Activated CD8-positive, alpha-beta memory T cell treated with anti-CD3 and anti-CD28 coated beads, Interleukin-2, amount 50 U/mL, for 1 hour (primary cell): Measurements from ENCODE around the gene KLK13.

ENCODE experiments used
- DNase-seq: peaks from one replicate; pipeline ENCODE4 v3.0.0-alpha.2; 2020; ENCODE audit errors: extremely low read depth

KLK13 gene

GRCh38 chr19:51060973-51061372, 3.9 kb downstream of the KLK13 start:
- no peak for DNase-seq

- DNase-seq: no peak
These were observed 4.6 kb downstream of the KLK13 start for GRCh38 chr19:51060336-51060735.

DNA sequence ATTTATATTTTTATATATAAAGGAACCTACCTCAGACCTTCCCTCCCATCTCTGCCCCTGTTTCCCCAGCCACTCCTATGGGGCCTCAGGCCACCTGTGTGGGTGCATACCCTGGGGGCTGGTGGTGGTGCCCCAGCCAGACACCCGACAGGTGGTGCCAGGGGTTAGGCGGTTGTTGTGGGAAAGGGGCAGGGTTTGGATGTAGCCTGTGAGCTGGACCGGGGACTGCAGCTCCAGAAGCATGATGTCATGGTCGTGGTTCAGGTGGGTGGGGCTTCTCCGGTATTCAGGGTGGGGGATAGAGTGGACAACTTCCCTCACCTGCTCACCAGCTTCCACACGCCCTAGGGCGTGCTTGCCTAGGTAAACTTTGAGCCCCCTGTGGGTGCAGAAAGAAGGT, 5.2 kb downstream of the KLK13 start:
- no peak for DNase-seq

DNA sequence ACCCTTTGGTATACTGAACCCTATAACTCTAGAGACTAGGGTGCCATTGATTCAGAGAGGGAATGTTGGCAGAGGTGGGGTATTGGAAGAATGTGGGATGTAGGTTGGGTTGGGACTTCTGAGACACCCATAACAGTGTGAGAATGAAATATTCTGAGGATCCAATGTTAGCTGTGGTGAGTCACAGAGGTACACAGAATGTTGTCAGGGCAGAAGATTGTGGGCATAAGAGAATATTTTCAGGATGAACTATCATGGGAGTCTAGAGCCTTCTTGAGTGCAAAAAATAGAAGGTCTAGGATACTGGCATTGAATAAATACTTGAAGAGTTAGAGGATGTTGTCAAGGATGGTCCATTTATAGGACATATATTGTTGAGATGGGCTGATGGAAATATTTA, 9.0 kb downstream of the KLK13 start:
- DNase-seq: no peak

GRCh38 chr19:51047031-51047335, 17.9 kb downstream of the KLK13 start:
- no peak for DNase-seq

DNA sequence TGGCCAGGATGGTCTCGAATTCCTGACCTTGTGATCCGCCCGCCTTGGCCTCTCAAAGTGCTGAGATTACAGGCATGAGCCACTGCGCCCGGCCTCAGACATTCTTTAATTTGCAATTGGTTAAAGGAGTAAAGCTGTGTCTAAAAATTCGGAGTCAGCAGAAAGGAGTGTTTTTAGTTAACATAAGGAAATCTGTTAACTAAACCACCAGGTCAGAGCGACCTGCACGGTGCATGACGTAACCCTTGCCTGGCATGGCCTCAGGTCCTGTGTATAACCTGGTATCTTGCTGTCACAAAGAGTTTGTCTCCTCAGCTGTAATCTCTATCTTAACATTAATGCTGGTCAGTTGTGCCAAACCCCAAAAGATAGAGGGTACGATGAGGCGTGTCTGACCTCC, 20.6 kb downstream of the KLK13 start:
- no peak for DNase-seq

- no peak for DNase-seq
These were observed 21.4 kb downstream of the KLK13 start for GRCh38 chr19:51043497-51043896.

DNA sequence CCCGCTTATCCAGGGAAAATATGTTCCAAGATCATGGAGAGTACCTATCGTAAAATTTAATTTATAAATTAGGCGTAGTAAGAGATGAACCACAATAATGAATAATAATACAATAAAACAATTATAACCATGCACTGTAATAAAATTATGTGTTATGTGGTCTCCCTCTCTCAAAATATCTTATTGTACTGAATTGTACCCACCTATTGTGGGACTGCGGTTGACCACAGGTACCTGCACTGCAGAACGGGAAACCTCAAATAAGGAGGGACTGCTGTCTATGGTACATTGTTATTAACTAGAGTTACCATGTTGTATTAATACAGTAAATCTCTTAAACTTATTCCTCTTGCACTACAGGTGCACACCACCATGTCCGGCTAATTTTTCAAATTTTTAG, 24.7 kb downstream of the KLK13 start:
- DNase-seq: no peak

DNA sequence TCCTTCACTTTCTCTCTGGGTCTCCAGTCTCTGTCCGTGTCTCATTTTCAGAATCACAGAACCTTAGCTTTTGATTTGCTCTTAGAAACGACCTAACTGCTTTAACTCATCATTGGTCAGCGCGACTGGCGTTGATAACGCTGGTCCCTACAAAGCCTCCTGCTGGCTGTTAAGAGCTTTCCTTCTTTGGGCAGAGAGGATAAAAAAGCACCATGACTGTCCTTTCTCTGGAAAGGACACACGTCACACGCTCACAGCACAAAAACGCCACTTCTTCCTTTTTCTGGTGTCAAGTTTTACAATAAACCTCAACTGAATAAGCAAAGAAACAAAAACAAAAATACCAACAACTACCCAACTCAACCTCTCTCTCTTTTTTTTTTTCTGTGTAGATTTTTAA, 28.4 kb downstream of the KLK13 start:
- no peak for DNase-seq

DNA sequence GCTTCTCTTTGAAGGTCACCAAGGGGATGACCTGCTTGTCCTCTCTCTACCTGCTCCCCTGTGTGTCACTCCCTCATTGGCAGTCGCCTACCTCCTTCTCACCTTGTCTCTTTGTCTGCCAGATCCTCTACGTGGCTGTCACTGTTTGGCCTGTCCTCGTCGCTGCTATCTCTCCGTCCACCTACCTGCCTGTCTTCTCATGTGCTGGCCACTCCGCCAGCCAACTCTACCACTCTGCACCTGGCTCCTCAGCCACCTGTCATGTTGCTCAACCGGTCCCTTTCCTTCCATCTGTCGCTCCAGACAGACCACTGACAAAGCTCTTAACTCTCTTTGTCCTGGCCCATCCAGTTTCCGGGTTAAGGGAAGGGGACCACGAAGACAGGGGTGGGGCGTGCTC, 30.2 kb downstream of the KLK13 start, which contains the start of gene KLK12:
KLK12 (minus strand) TSS at position 299 of the 400 bp plus-strand sequence. CDS start 381 bp downstream, outside the sequence.
- DNase-seq: no peak

GRCh38 chr19:51031880-51032225, 33.0 kb downstream of the KLK13 start:
- no peak for DNase-seq

- DNase-seq: no peak
These were observed 33.5 kb downstream of the KLK13 start for GRCh38 chr19:51031220-51031879.

- no peak for DNase-seq
These were observed 34.3 kb downstream of the KLK13 start for GRCh38 chr19:51030631-51031030.

- DNase-seq: no peak
These were observed 35.2 kb downstream of the KLK13 start for GRCh38 chr19:51029718-51030117.

- DNase-seq: no peak
These were observed 37.0 kb downstream of the KLK13 start for GRCh38 chr19:51027873-51028272.

DNA sequence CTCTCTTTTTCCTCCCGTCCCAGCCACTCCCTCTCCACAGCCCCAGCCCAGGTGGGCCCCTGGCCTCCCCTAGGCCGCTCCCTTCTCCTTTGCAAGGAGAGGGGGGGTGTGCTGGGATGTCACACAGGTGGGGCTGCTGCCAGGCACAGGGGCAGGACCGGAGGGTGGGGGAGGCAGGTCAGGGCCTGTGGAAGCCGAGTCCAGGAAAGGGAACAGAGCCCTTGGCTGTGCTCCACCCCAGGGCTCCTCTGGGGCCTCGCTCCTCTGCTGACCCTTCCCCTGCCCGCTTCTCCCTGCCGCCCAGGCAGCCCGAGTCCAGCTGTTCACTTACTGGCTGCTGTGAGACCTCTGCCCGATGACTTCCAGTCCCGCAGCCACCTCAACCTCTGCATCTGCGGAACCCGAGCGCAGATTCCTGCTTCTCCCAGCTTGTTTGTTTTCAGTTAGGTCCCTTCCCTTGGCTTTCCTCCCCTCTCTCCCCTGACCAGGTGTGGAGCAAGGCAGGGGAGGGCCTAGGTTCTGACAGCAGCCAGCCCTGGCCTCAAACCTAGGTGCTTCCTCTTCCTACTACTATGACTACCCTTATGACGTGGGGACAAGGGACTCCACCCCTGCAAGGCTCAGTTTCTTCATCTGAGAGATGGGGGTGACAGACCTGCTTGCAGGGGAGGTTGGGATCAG, 37.6 kb downstream of the KLK13 start:
- no peak for DNase-seq

DNA sequence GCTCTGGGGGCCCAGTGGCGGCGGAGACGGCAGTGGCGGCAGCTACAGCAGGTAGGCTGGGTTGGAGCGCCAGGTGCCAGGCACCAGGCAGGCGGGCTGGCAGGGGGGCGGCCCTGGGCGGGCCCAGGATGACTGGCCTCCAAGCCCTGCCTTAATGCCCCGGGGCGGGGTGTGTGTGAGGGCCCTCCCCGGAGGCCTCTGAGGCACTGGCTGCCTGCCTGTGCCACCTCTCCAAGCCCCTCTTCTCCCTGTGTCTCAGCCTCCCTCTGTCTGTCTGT, 38.4 kb downstream of the KLK13 start, which contains the start of gene KLK11:
KLK11 (minus strand) TSS at position 63 of the 278 bp plus-strand sequence. CDS start 985 bp downstream, outside the sequence.
- no peak for DNase-seq

DNA sequence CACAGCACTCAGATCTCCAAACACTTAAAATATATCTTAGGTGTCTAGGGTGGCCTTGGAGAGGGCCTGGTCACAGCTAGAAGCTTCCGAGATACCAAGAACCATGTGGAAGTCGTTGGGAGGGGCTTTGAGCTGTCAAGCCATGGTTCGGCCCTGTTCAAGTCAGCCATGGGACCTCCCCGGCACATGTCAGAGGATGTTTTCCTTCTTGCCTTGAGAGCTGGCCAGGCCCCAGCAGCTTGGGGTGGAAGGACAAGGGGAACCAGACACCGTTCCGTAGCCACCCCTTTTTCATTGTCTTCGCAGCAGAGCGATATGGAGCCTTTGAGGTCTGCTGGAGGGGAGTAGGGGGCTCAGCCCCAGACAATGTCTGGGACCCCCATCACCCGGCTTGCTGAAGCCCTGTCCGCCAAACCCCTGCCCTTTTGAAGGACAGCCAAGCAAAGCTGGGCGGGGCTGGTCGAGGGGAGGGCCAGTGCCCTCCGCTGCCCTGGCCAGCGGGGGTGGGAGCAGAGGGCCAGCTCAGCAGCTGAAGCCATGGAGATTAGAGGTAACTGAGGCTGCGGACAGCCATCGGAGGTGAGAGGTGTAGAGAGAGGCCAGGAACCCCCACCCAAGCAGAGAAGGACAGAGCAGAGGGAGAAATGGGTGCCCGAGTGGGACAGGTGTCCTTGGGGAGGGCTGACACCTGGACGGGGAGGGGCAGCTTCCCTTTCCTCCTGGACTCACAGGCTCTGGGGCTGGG, 38.9 kb downstream of the KLK13 start:
- no peak for DNase-seq

- DNase-seq: no peak
These were observed 39.5 kb downstream of the KLK13 start for GRCh38 chr19:51025401-51025800.

- DNase-seq: no peak
These were observed 40.0 kb downstream of the KLK13 start for GRCh38 chr19:51024924-51025323.

GRCh38 chr19:51023946-51024345, 40.9 kb downstream of the KLK13 start:
- DNase-seq: no peak

DNA sequence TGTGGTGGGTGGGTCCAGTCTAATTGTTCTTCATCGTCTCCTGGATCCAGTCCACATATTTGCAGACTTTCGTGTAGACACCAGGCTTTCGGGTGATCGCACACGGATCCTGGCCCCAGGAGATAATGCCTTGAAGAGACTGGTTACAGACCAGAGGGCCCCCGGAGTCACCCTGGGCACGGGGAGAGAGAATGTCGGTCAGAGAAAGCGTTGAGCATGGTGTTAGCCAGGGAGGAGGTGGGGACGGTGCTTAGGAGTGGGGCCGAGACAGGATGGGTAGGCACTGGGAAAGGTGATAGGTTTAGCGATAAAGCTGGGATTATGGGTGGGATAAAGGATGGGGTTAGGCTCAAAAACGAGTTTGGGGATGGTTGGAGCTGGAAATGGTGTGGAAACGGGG, 42.4 kb downstream of the KLK13 start:
- DNase-seq: no peak

DNA sequence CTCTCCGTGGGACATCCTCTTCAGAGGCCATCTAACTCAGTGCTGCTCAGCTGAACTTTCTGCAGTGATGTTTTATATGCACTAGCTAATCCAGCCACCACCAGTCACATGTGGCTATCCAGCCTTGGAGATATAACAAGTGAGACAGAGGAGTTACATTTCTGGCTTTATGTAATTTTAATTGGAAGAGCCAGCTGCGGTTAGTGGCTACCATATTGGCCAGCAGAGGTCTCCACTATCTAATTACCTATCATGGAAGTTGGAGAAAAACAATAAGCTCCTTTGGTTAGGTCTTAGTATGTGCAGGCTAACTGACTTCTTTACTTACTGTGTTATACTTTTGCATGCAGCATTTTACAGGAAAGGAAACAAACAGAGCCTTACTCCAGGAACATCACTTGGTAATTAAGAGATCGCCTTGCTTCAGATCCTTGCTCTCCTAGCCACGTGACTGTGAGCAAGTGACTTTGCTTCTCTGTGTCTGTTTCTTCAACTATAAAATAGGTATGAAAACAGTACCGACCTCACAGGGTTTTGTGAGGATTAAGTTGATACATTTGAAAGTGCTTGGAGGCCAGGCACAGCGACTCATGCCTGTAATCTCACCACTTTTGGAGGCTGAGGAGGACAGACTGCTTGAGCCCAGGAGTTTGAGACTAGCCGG, 43.8 kb downstream of the KLK13 start:
- no peak for DNase-seq
